ENCODE measurements around the gene TRPC1. TPM values are rescaled to one million over a fixed set of nuclear protein-coding genes. Genes with fewer than 3 reads are reported as not detected.
A peak's percentile ranks its signal among the peaks of the same experiment; 100 is the strongest.

Gene TRPC1
- total RNA-seq = 100 to 1,000 TPM in 1 of 4 donors, 10 to 100 TPM in 3; 20.5 to 120 (median 53.9) TPM

GRCh38 chr3:142723968-142724681 lies at the start of gene TRPC1:
Gene TRPC1, plus strand, starts transcription at chr3:142724034. Its CDS starts 526 bp downstream, at chr3:142724560.
- no peaks in the 10 kb centered on the region for H3K9me3 ChIP-seq
- DNase-seq = peak; percentile 74 to 76
- H3K4me3 ChIP-seq = peak within 1 kb of the TSS; percentile 52 to 68
- H3K36me3 ChIP-seq = no peaks in the 10 kb centered on the region
- intact Hi-C loops (cut with DNase I; ENCODE audit: low total_unique reads) = no loop called here
- no peaks in the 10 kb centered on the region for H3K27me3 ChIP-seq
- peaks cover 0 to 5% of the 10 kb centered on the region in 2 donors for H3K4me1 ChIP-seq
- TF ChIP-seq CTCF (IDR thresholded peaks at IDR 0.05) (no peak), POLR2A (IDR thresholded peaks at IDR 0.05) (peak; percentile 88 to 93)
- H3K27ac ChIP-seq = peak within 1 kb of the TSS; percentile 91 to 97

- TF ChIP-seq CTCF (IDR thresholded peaks at IDR 0.05) (no peak), POLR2A (IDR thresholded peaks at IDR 0.05) (no peak)
- Histone ChIP-seq H3K4me1 (no peaks in the 10 kb centered on the region), H3K4me3 (no peak overlapping the region), H3K36me3 (no peaks in the 10 kb centered on the region), H3K27me3 (no peaks in the 10 kb centered on the region), H3K27ac (no peak overlapping the region), H3K9me3 (no peaks in the 10 kb centered on the region)
- intact Hi-C loops (cut with DNase I; ENCODE audit: low total_unique reads) = no loop called here
- DNase-seq = no peak
Observed at GRCh38 chr3:142676151-142676550, 47.7 kb upstream of the TRPC1 start.

GRCh38 chr3:142680710-142681109 lies 43.1 kb upstream of the TRPC1 start:
- Histone ChIP-seq H3K4me3 (no peak overlapping the region), H3K36me3 (no peaks in the 10 kb centered on the region), H3K4me1 (no peaks in the 10 kb centered on the region), H3K9me3 (no peaks in the 10 kb centered on the region), H3K27me3 (no peaks in the 10 kb centered on the region), H3K27ac (no peak overlapping the region)
- no peak for DNase-seq
- intact Hi-C loops (cut with DNase I; ENCODE audit: low total_unique reads) = no loop called here
- TF ChIP-seq CTCF (IDR thresholded peaks at IDR 0.05) (no peak), POLR2A (IDR thresholded peaks at IDR 0.05) (no peak)

- intact Hi-C loops (cut with DNase I; ENCODE audit: low total_unique reads) = no loop called here
- Histone ChIP-seq H3K27me3 (no peaks in the 10 kb centered on the region), H3K36me3 (no peaks in the 10 kb centered on the region), H3K4me1 (no peaks in the 10 kb centered on the region), H3K27ac (no peak overlapping the region), H3K4me3 (no peak overlapping the region), H3K9me3 (no peaks in the 10 kb centered on the region)
- TF ChIP-seq POLR2A (IDR thresholded peaks at IDR 0.05) (no peak), CTCF (IDR thresholded peaks at IDR 0.05) (no peak)
- no peak for DNase-seq
Observed at GRCh38 chr3:142690613-142691012, 33.2 kb upstream of the TRPC1 start.

GRCh38 chr3:142691527-142691926 lies 32.3 kb upstream of the TRPC1 start:
- intact Hi-C loops (cut with DNase I; ENCODE audit: low total_unique reads) = no loop called here
- Histone ChIP-seq H3K9me3 (no peaks in the 10 kb centered on the region), H3K27ac (no peak overlapping the region), H3K27me3 (no peaks in the 10 kb centered on the region), H3K4me1 (no peaks in the 10 kb centered on the region), H3K4me3 (no peak overlapping the region), H3K36me3 (no peaks in the 10 kb centered on the region)
- DNase-seq = no peak
- TF ChIP-seq POLR2A (IDR thresholded peaks at IDR 0.05) = no peak
- no peak for TF ChIP-seq CTCF (IDR thresholded peaks at IDR 0.05)
